ENCODE measurements around the gene LDAH.

GRCh38 chr2:20641123-20641985 lies 181.5 kb downstream of the LDAH start:
- no peak for TF ChIP-seq CTCF (IDR thresholded peaks at IDR 0.05; ENCODE audit: extremely low read depth in 1 of 2, insufficient read depth in 1 of 2, low read depth in 1 of 2, low read length in 2 of 2)
- TF ChIP-seq POLR2AphosphoS5 (IDR thresholded peaks at IDR 0.05; ENCODE audit: insufficient read depth, low read depth, low read length) = no peak
- TF ChIP-seq POLR2A (IDR thresholded peaks at IDR 0.05; ENCODE audit: low read depth, low read length) = no peak
- TF ChIP-seq FOS (IDR thresholded peaks at IDR 0.05; ENCODE audit: borderline replicate concordance, insufficient read depth, low read length) = no peak
- no peak for TF ChIP-seq EZH2 (IDR thresholded peaks at IDR 0.05; ENCODE audit: borderline replicate concordance, low read depth, low read length, severe bottlenecking)
- TF ChIP-seq JUN (IDR thresholded peaks at IDR 0.05; ENCODE audit: borderline replicate concordance, insufficient read depth, insufficient read length, low read depth) = no peak
- no peak for TF ChIP-seq MAX (IDR thresholded peaks at IDR 0.05; ENCODE audit: insufficient read depth, insufficient read length)
- TF ChIP-seq GATA2 (IDR thresholded peaks at IDR 0.05; ENCODE audit: insufficient read depth, insufficient read length, low read depth, low read length) = peak; percentile 62
- no peak for TF ChIP-seq MYC (IDR thresholded peaks at IDR 0.05; ENCODE audit: low read depth, low read length)

All from endothelial cell of umbilical vein (primary cell).